ENCODE results near the gene ADAMTS2. TPM values are rescaled to one million over a fixed set of nuclear protein-coding genes. Genes with fewer than 3 reads are reported as not detected.

ADAMTS2 gene
- total RNA-seq, 4 donors from 2014 or later, result 2.3 to 10.6 (median 3.0) TPM

- TF ChIP-seq POLR2A (IDR thresholded peaks at IDR 0.05), result no peak
- TF ChIP-seq CTCF (IDR thresholded peaks at IDR 0.05), result no peak
- DNase-seq (ENCODE audit: low spot score in 2 of 2), result peak in 1 of 2 donors; percentile 79
- 87% methylated on average over 10 of the region's 10 CpGs for WGBS, 2 donors
- intact Hi-C loops (cut with DNase I; ENCODE audit: low total_unique reads), result no loop called here
- no peak overlapping the region for H3K4me3 ChIP-seq (ENCODE audit: low read depth, poor library complexity, severe bottlenecking)
Observed at GRCh38 chr5:179309751-179310320, 35.4 kb downstream of the ADAMTS2 start.

- intact Hi-C loops (cut with DNase I; ENCODE audit: low total_unique reads), result no loop called here
Observed at GRCh38 chr5:179309383-179309670, 35.9 kb downstream of the ADAMTS2 start.

GRCh38 chr5:179308563-179309382, 36.5 kb downstream of the ADAMTS2 start:
- TF ChIP-seq CTCF (IDR thresholded peaks at IDR 0.05), result no peak
- TF ChIP-seq POLR2A (IDR thresholded peaks at IDR 0.05), result no peak
- DNase-seq (ENCODE audit: low spot score in 2 of 2), result no peak
- WGBS, 2 donors, result 83% methylated on average over 12 to 13 of the region's 13 CpGs
- no peak overlapping the region for H3K4me3 ChIP-seq (ENCODE audit: low read depth, poor library complexity, severe bottlenecking)
- intact Hi-C loops (cut with DNase I; ENCODE audit: low total_unique reads), result no loop called here

More at GRCh38 chr5:179309383-179309670, 35.9 kb downstream of the ADAMTS2 start:
- DNase-seq (ENCODE audit: low spot score in 2 of 2), result peak in 1 of 2 donors; percentile 73
- H3K4me3 ChIP-seq (ENCODE audit: low read depth, poor library complexity, severe bottlenecking), result no peak overlapping the region
- TF ChIP-seq CTCF (IDR thresholded peaks at IDR 0.05) (no peak), POLR2A (IDR thresholded peaks at IDR 0.05) (no peak)
- 85 to 86% methylated on average over 7 of the region's 7 CpGs for WGBS, 2 donors

GRCh38 chr5:179307931-179308471, 37.3 kb downstream of the ADAMTS2 start:
- TF ChIP-seq POLR2A (IDR thresholded peaks at IDR 0.05), result no peak
- no peak for TF ChIP-seq CTCF (IDR thresholded peaks at IDR 0.05)
- no peak overlapping the region for H3K4me3 ChIP-seq (ENCODE audit: low read depth, poor library complexity, severe bottlenecking)
- intact Hi-C loops (cut with DNase I; ENCODE audit: low total_unique reads), result no loop called here
- peak in 1 of 2 donors; percentile 76 for DNase-seq (ENCODE audit: low spot score in 2 of 2)
- WGBS, 2 donors, result 86 to 89% methylated on average over 24 of the region's 24 CpGs

- intact Hi-C loops (cut with DNase I; ENCODE audit: low total_unique reads), result no loop called here
- 80 to 85% methylated on average over 18 to 25 of the region's 29 CpGs for WGBS, 2 donors
- no peak overlapping the region for H3K4me3 ChIP-seq (ENCODE audit: low read depth, poor library complexity, severe bottlenecking)
- TF ChIP-seq POLR2A (IDR thresholded peaks at IDR 0.05) (no peak), CTCF (IDR thresholded peaks at IDR 0.05) (no peak)
- peak in 1 of 2 donors; percentile 82 for DNase-seq (ENCODE audit: low spot score in 2 of 2)
Observed at GRCh38 chr5:179307013-179307800, 38.1 kb downstream of the ADAMTS2 start.

Data from lower leg skin (tissue), 4 donors.